Fibroblast of lung (primary cell): ENCODE data around the gene ARSG.

Experiments used
- EZH2 ChIP-seq: IDR thresholded peaks from 2 replicates; pipeline ENCODE4 v1.5.1; 2012; ENCODE audit warnings: low read length, control low read depth, mild to moderate bottlenecking; ENCODE audit errors: missing control alignments
- TF ChIP-seq, protein P1 (sequence below), 2 donors: IDR thresholded peaks in 1 of 2; conservative IDR thresholded peaks in 1 of 2; 1 replicate in 1 of 2; 2 replicates in 1 of 2; pipeline ENCODE4 v1.5.1; 2011 to 2012; ENCODE audit warnings: low read length in 2 of 2, control low read depth in 1 of 2, inconsistent platforms in 1 of 2, low read depth in 1 of 2, mild to moderate bottlenecking in 1 of 2

DNA sequence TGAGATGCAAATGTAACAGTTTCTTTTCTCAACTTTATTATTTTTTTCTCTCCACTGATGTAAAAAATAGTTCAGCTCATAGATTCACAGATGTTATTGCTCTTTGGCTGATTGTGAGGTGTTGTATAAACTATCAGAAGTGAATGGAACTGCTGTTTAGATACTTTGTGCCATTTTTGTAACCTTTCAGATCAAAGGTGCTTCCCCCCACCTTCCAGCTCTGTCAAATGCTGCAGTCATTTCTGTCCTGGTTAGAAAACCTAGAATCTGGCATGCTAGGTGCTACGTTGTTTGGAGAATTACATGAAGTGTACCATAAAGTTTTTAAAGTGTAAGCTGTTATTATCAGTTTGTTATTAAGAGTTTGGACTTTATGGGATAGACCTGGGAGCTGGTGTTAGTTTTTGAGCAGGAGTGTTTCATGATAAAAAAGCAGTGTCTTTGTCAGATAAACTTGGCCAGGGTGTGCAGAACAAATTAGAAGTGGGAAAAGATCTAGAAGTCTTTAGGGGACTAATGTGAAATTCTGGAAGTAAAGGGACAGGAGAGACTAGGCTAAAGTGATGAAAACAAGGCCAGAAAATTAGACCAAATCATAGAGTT lies 167.8 kb downstream of the ARSG start:
- TF ChIP-seq, protein P1, sequence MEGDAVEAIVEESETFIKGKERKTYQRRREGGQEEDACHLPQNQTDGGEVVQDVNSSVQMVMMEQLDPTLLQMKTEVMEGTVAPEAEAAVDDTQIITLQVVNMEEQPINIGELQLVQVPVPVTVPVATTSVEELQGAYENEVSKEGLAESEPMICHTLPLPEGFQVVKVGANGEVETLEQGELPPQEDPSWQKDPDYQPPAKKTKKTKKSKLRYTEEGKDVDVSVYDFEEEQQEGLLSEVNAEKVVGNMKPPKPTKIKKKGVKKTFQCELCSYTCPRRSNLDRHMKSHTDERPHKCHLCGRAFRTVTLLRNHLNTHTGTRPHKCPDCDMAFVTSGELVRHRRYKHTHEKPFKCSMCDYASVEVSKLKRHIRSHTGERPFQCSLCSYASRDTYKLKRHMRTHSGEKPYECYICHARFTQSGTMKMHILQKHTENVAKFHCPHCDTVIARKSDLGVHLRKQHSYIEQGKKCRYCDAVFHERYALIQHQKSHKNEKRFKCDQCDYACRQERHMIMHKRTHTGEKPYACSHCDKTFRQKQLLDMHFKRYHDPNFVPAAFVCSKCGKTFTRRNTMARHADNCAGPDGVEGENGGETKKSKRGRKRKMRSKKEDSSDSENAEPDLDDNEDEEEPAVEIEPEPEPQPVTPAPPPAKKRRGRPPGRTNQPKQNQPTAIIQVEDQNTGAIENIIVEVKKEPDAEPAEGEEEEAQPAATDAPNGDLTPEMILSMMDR (conservative IDR thresholded peaks at IDR 0.05 in 1 of 2, IDR thresholded peaks at IDR 0.05 in 1 of 2; ENCODE audit: low read depth in 1 of 2, low read length in 2 of 2) = no peak
- no peak for TF ChIP-seq EZH2
